HUES64 (cell line): ENCODE measurements around the gene ZNF579.
A peak's percentile ranks its signal among the peaks of the same experiment; 100 is the strongest.

ENCODE experiments used
- H3K27ac ChIP-seq: 2 replicates; pipeline ENCODE4 v1.7.0; 2013; ENCODE audit warnings: low read depth, low read length, inconsistent platforms
- H3K27me3 ChIP-seq: 2 replicates; pipeline ENCODE4 v1.6.1; 2013; ENCODE audit warnings: mild to moderate bottlenecking, low read length; ENCODE audit not compliant: insufficient read depth
- H3K36me3 ChIP-seq: 2 replicates; pipeline ENCODE4 v1.6.1; 2013; ENCODE audit warnings: mild to moderate bottlenecking, low read length; ENCODE audit not compliant: insufficient read depth
- H3K4me1 ChIP-seq: 2 replicates; pipeline ENCODE4 v1.6.1; 2013; ENCODE audit warnings: mild to moderate bottlenecking, low read length, moderate library complexity; ENCODE audit not compliant: insufficient read depth
- H3K4me3 ChIP-seq: 2 replicates; pipeline ENCODE4 v1.5.1; 2013; ENCODE audit warnings: mild to moderate bottlenecking, low read length, moderate library complexity
- H3K9ac ChIP-seq: 2 replicates; pipeline ENCODE4 v1.6.1; 2013; ENCODE audit warnings: mild to moderate bottlenecking, low read depth, low read length
- H3K9me3 ChIP-seq: 2 replicates; pipeline ENCODE4 v1.6.1; 2013; ENCODE audit warnings: low read depth, low read length; ENCODE audit not compliant: insufficient read depth
- WGBS: fragments of 150-250, 120-280 bp; methylation state at CpG from one replicate; pipeline ENCODE4 v1.1.7; 2013; ENCODE audit warnings: missing lambda C conversion rate; 5-methylcytosine and 5-hydroxymethylcytosine counted together

ZNF579 gene

GRCh38 chr19:55600662-55601028, 20.0 kb upstream of the ZNF579 start:
- Histone ChIP-seq H3K36me3 (peaks cover 15% of the 10 kb centered on the region), H3K4me3 (peak overlapping the region; percentile 79), H3K4me1 (peaks cover 8% of the 10 kb centered on the region), H3K27me3 (no peaks in the 10 kb centered on the region), H3K9me3 (no peaks in the 10 kb centered on the region), H3K27ac (peak overlapping the region; percentile 99), H3K9ac (peak overlapping the region; percentile 67; the same call in 1 of the 2 replicates)
- 18% methylated on average over 10 of the region's 15 CpGs for WGBS

DNA sequence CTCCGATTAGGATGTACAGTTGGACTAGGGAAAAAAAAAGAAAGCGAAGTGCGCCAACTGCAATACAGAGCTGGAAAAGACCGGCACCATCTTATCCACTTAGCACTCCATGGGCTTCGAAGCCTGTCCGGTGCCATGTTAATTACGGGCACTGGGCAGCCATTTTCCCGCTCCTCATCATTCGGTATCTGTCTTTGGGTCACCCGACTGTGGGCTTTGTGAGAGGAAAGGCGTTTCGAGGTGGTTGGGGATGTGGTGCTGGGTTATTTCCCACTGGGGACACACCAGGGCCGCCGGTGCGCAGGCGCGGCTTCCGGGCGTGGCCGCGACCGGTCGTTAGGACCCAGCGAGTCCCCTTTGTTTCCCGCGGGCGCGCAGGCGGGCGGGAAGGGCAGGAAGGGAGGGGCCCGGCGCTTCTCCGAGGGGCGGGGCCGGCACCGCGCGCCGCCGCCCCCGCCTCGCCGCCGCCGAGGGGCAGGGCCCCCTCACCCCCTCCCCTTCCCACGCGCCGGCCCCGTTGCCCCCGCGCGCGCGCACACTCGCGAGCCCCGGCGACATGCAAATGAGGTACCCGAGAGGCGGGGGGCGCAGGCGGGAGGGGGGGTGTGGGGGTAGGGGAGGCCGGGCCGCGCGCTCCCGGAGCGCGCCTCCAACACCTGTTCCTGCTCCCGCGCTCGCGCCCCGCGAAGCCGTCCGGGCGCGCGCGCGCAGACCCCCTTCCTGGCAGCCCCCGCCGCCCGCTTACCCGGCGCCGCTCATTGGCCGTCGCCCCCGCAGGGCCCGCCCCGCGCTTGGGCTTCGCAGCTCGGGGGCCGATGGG, 19.4 kb upstream of the ZNF579 start, which contains the start of gene ZNF524:
TSS of gene ZNF524 (plus strand) at position 447 of the 820 bp plus-strand sequence. CDS start 1,825 bp downstream, outside the sequence.
- Histone ChIP-seq H3K4me1 (peaks cover 8% of the 10 kb centered on the region), H3K36me3 (peaks cover 21% of the 10 kb centered on the region), H3K9ac (peak within 1 kb of the TSS; percentile 99), H3K27ac (peak within 1 kb of the TSS; percentile 99), H3K4me3 (peak within 1 kb of the TSS; percentile 79), H3K9me3 (no peaks in the 10 kb centered on the region), H3K27me3 (no peaks in the 10 kb centered on the region)
- under 1% methylated on average over 85 of the region's 97 CpGs for whole genome bisulfite sequencing

DNA sequence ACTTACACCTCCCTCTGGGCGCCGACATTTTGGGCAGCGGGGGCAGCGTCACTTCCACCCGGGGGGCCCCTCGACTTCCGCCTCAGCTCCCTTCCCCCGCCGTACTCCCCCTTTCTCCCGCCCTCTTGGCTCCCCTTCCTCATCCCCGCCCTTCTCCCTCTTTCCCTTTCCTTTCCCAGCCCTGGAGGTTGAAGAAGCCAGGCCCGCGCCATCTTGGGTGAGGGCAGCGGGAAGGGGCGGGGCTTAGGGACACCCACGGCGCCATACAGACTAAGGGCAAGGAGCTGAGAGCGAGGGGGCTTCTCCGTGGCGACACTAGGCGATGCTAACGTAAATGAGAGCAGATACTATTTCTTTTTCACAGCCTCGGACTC, 18.8 kb upstream of the ZNF579 start, which contains the start of gene FIZ1:
TSS of gene FIZ1 (minus strand) at position 50 of the 374 bp plus-strand sequence. CDS start 1,652 bp downstream, outside the sequence.
- Histone ChIP-seq H3K36me3 (peaks cover 26% of the 10 kb centered on the region), H3K27me3 (no peaks in the 10 kb centered on the region), H3K9me3 (no peaks in the 10 kb centered on the region), H3K4me3 (peak within 1 kb of the TSS; percentile 79), H3K9ac (peak within 1 kb of the TSS; percentile 99), H3K4me1 (peaks cover 8% of the 10 kb centered on the region), H3K27ac (peak within 1 kb of the TSS; percentile 99)
- under 1% methylated on average over 23 of the region's 23 CpGs for WGBS

- Histone ChIP-seq H3K4me3 (peak overlapping the region; percentile 79), H3K9ac (peak overlapping the region; percentile 99), H3K27me3 (no peaks in the 10 kb centered on the region), H3K27ac (peak overlapping the region; percentile 99), H3K9me3 (no peaks in the 10 kb centered on the region), H3K4me1 (peaks cover 8% of the 10 kb centered on the region), H3K36me3 (peaks cover 26% of the 10 kb centered on the region)
- WGBS, result 6% methylated on average over 26 of the region's 26 CpGs
Measured at GRCh38 chr19:55598719-55599467, 18.2 kb upstream of the ZNF579 start.

- Histone ChIP-seq H3K4me3 (peak overlapping the region; percentile 79; the same call in 1 of the 2 replicates), H3K9me3 (no peaks in the 10 kb centered on the region), H3K4me1 (peaks cover 8% of the 10 kb centered on the region), H3K9ac (no peak overlapping the region), H3K36me3 (peaks cover 29% of the 10 kb centered on the region), H3K27ac (no peak overlapping the region), H3K27me3 (no peaks in the 10 kb centered on the region)
- 83% methylated on average over 9 of the region's 9 CpGs for WGBS
Measured at GRCh38 chr19:55598034-55598433, 17.4 kb upstream of the ZNF579 start.

GRCh38 chr19:55597501-55597921, 16.9 kb upstream of the ZNF579 start:
- peaks cover 29% of the 10 kb centered on the region for H3K36me3 ChIP-seq
- no peaks in the 10 kb centered on the region for H3K9me3 ChIP-seq
- peaks cover 8% of the 10 kb centered on the region for H3K4me1 ChIP-seq
- H3K9ac ChIP-seq, result no peak overlapping the region
- H3K27ac ChIP-seq, result no peak overlapping the region
- no peak overlapping the region for H3K4me3 ChIP-seq
- WGBS, result 97% methylated on average over 27 of the region's 30 CpGs
- H3K27me3 ChIP-seq, result no peaks in the 10 kb centered on the region

GRCh38 chr19:55596304-55596703, 15.7 kb upstream of the ZNF579 start:
- Histone ChIP-seq H3K9me3 (no peaks in the 10 kb centered on the region), H3K4me3 (no peak overlapping the region), H3K27me3 (no peaks in the 10 kb centered on the region), H3K27ac (no peak overlapping the region), H3K36me3 (peaks cover 29% of the 10 kb centered on the region), H3K4me1 (peaks cover 10% of the 10 kb centered on the region), H3K9ac (no peak overlapping the region)
- 93% methylated on average over 3 of the region's 3 CpGs for WGBS

GRCh38 chr19:55594996-55595545, 14.4 kb upstream of the ZNF579 start:
- peaks cover 8% of the 10 kb centered on the region for H3K4me1 ChIP-seq
- H3K9ac ChIP-seq, result no peak overlapping the region
- WGBS, result 92% methylated on average over 3 of the region's 4 CpGs
- H3K27ac ChIP-seq, result no peak overlapping the region
- H3K36me3 ChIP-seq, result peaks cover 29% of the 10 kb centered on the region
- no peaks in the 10 kb centered on the region for H3K9me3 ChIP-seq
- no peaks in the 10 kb centered on the region for H3K27me3 ChIP-seq
- H3K4me3 ChIP-seq, result no peak overlapping the region

DNA sequence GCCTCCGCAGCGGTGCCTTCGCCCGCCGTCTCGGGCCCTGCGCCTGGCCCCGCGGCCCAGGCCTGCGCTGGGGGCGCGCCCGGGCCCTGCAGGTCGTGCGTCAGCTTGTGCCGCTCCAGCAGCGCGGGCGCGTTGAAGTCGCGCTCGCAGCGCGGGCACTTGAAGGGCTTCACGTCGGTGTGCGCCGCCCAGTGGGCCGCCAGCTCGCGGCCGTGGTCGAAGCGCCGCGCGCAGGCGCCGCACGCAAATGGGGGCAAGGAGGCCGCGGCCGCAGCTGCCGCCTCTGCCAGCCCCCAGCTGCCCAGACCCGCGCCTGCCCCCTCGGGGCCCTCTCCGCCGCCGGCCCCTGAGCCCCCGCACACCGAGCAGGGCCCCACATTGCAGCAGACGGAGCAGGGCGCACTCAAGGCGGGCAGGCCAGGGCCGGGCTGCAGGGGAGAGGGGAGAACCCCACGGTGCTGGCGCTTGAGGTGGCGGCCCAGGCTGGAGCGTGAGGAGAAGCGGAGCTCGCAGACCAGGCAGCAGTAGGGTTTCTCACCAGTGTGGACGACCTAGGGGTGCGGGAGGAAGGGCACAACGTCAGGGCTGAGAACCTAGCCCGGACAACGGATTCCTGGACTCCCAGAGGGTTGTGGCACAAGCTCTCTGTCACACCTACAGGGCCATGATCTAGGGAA, 12.6 kb upstream of the ZNF579 start:
- Histone ChIP-seq H3K27ac (no peak overlapping the region), H3K4me3 (no peak overlapping the region), H3K9ac (no peak overlapping the region), H3K4me1 (peaks cover 4% of the 10 kb centered on the region), H3K9me3 (no peaks in the 10 kb centered on the region), H3K36me3 (peaks cover 29% of the 10 kb centered on the region), H3K27me3 (no peaks in the 10 kb centered on the region)
- WGBS, result 96% methylated on average over 68 of the region's 68 CpGs

GRCh38 chr19:55592391-55593090, 11.9 kb upstream of the ZNF579 start:
- 96% methylated on average over 73 of the region's 73 CpGs for WGBS
- H3K36me3 ChIP-seq, result peaks cover 29% of the 10 kb centered on the region

More at GRCh38 chr19:55592391-55593090, 11.9 kb upstream of the ZNF579 start:
- no peaks in the 10 kb centered on the region for H3K9me3 ChIP-seq
- H3K9ac ChIP-seq, result no peak overlapping the region
- H3K27ac ChIP-seq, result no peak overlapping the region
- no peaks in the 10 kb centered on the region for H3K27me3 ChIP-seq
- H3K4me3 ChIP-seq, result no peak overlapping the region
- H3K4me1 ChIP-seq, result peaks cover 3% of the 10 kb centered on the region; the same call in 1 of the 2 replicates
